Measurements from ENCODE around the gene CDC45. TPM values are rescaled to one million over a fixed set of nuclear protein-coding genes. Genes with fewer than 3 reads are reported as not detected.

The CDC45 gene
- total and polyA plus RNA-seq, 7 donors, result 0.14 to 16.6 (median 6.1) TPM; not detected in 3

DNA sequence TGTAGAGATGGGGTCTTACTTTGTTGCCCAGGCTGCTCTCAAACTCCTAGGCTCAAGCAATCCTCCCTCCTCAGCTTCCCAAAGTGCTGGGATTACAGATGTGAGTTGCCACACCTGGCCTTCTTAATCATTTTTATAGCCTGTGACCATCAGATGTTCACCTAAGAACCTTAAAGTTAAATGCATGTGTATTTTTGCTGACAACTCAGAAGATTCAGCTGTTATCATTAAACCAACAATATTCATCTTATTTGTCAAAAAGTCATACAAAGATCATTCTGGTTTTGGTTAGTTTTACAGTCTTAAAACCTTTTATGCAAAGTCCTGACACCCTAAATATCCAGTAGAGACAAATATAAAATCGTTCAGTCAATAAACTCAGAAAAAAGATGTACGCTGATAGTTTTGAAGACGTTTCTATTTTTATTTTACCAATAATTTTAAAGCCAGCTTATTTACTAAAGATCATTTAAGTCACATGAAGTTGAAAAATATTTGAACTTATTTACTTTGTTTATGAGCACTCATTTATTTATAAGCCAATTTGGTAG lies 22.3 kb downstream of the CDC45 start:
- Histone ChIP-seq H3K27ac (no peak overlapping the region), H3K4me1 (no peaks in the 10 kb centered on the region), H3K27me3 (no peaks in the 10 kb centered on the region), H3K36me3 (no peaks in the 10 kb centered on the region), H3K9me3 (no peaks in the 10 kb centered on the region), H3K4me3 (no peak overlapping the region)
- 78 to 85% methylated on average over 3 of the region's 3 CpGs for WGBS, 2 donors
- intact Hi-C loops (cut with DNase I), result no loop called here
- no peak for DNase-seq
- no peak for TF ChIP-seq POLR2A (IDR thresholded peaks at IDR 0.05)
- no peak for TF ChIP-seq CTCF (IDR thresholded peaks at IDR 0.05)
- no peak for TF ChIP-seq POLR2AphosphoS5 (IDR thresholded peaks at IDR 0.05)
- no peak for TF ChIP-seq EP300 (IDR thresholded peaks at IDR 0.05)

GRCh38 chr22:19503367-19503766 lies 23.6 kb downstream of the CDC45 start:
- no peak for DNase-seq
- Histone ChIP-seq H3K27ac (no peak overlapping the region), H3K27me3 (no peaks in the 10 kb centered on the region), H3K4me3 (no peak overlapping the region), H3K4me1 (no peaks in the 10 kb centered on the region), H3K9me3 (no peaks in the 10 kb centered on the region), H3K36me3 (no peaks in the 10 kb centered on the region)
- intact Hi-C loops (cut with DNase I), result no loop called here
- 88 to 91% methylated on average over 7 of the region's 7 CpGs for WGBS, 2 donors
- no peak for TF ChIP-seq POLR2A (IDR thresholded peaks at IDR 0.05)
- no peak for TF ChIP-seq EP300 (IDR thresholded peaks at IDR 0.05)
- no peak for TF ChIP-seq POLR2AphosphoS5 (IDR thresholded peaks at IDR 0.05)

DNA sequence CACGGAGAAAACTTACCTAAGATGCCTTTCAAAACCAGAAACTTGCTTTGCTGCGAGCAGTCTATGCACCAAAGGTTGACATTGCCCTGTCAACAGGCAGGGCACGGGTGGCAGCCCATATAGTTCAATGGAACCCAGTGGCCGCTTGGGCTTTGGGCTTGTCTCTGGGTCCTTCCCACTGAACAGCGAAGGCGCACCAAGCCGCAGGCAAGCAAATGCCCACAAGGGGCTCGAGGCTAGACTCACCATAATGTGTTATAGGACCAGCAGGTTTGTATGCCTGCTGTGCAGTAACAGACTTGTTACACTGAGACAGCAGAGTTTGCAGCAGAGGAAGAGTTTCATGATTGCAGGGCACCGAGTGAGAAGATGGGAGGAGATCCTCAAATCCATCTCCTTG lies 24.1 kb downstream of the CDC45 start:
- no peak for TF ChIP-seq EP300 (IDR thresholded peaks at IDR 0.05)
- no peak for TF ChIP-seq POLR2AphosphoS5 (IDR thresholded peaks at IDR 0.05)
- no peak for TF ChIP-seq POLR2A (IDR thresholded peaks at IDR 0.05)
- TF ChIP-seq CTCF (IDR thresholded peaks at IDR 0.05), result no peak
- no peaks in the 10 kb centered on the region for H3K27me3 ChIP-seq
- H3K4me3 ChIP-seq, result no peak overlapping the region
- H3K9me3 ChIP-seq, result no peaks in the 10 kb centered on the region
- H3K27ac ChIP-seq, result no peak overlapping the region
- intact Hi-C loops (cut with DNase I), result no loop called here
- no peak for DNase-seq
- H3K36me3 ChIP-seq, result no peaks in the 10 kb centered on the region
- 95% methylated on average over 9 of the region's 9 CpGs for WGBS, 2 donors
- no peaks in the 10 kb centered on the region for H3K4me1 ChIP-seq

GRCh38 chr22:19504900-19505734 lies 25.4 kb downstream of the CDC45 start:
- no peaks in the 10 kb centered on the region for H3K9me3 ChIP-seq
- intact Hi-C loops (cut with DNase I), result no loop called here
- WGBS, 2 donors, result 78 to 95% methylated on average over 18 of the region's 18 CpGs

More at GRCh38 chr22:19504900-19505734, 25.4 kb downstream of the CDC45 start:
- Histone ChIP-seq H3K27me3 (no peaks in the 10 kb centered on the region), H3K4me1 (no peaks in the 10 kb centered on the region), H3K4me3 (no peak overlapping the region), H3K36me3 (no peaks in the 10 kb centered on the region), H3K27ac (no peak overlapping the region)
- no peak for DNase-seq
- TF ChIP-seq CTCF (IDR thresholded peaks at IDR 0.05) (no peak), POLR2A (IDR thresholded peaks at IDR 0.05) (no peak), EP300 (IDR thresholded peaks at IDR 0.05) (no peak), POLR2AphosphoS5 (IDR thresholded peaks at IDR 0.05) (no peak)

Data from sigmoid colon (tissue), 7 donors.